ENCODE results near the gene IL22RA1. TPM values are rescaled to one million over a fixed set of nuclear protein-coding genes. Genes with fewer than 3 reads are reported as not detected.

The IL22RA1 gene
- total RNA-seq, 1 donor: not detected

DNA sequence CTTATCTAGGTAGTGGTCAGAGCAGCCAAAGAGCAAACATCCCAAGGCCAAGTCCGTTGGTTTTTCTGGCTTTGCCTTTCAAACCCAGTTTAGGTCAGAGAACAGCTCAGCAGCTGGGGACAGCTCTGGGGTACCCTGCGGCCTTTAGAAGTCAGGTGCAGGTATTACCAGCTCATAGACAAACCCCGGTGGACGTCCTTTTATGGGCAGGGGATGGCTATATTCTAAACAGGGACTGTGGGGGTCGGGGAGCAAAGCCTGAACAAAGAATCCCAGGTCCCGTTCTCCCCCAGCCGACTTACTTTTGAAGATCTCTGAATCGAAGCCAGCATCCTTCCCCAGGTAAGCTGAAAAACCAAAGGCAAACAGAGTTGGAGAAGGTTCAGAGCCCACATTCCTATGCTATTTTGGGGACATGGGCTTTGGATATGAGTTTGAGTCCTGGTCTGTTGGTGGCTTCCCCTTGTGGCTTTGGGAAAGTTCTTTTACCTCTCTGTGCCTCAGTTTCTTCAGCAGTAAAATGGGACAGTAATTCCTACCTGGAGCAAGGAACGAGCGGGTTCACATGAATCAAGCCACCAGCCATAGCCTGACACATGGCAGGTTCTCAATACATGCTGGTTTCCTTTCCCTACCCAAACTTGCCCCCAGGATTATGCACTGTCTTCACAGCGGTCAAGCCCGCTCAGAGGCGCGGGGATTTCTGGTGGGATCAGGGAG, 47.6 kb downstream of the IL22RA1 start:
- no peak overlapping the region for H3K4me3 ChIP-seq (ENCODE audit: low read length)
- H3K9me3 ChIP-seq (ENCODE audit: low read depth, low read length): no peaks in the 10 kb centered on the region
- no peaks in the 10 kb centered on the region for H3K4me1 ChIP-seq (ENCODE audit: insufficient read depth, low read length)
- H3K27me3 ChIP-seq (ENCODE audit: insufficient read depth, low read length): no peaks in the 10 kb centered on the region

DNA sequence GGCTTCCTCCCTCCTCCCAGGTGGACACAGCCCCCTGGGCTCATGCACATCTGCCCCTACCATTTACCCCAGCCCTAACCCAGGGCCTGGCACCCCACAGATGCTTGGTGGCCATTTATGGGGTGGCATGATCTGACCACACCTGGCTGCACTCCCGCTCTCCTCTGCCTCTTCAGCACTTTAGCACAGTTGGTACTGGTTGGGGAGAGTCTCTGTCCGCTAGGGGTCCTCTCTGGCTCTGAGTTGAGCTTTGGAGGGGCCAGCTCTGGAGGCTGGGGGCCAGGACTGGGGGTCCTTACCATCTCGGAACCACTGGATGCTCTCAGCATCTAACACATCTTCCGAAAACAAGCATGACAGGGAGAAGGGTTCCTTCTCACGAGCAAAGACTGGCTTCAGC, 48.4 kb downstream of the IL22RA1 start:
- H3K9me3 ChIP-seq (ENCODE audit: low read depth, low read length): no peaks in the 10 kb centered on the region
- H3K4me3 ChIP-seq (ENCODE audit: low read length): no peak overlapping the region
- H3K4me1 ChIP-seq (ENCODE audit: insufficient read depth, low read length): no peaks in the 10 kb centered on the region
- H3K27me3 ChIP-seq (ENCODE audit: insufficient read depth, low read length): no peaks in the 10 kb centered on the region

DNA sequence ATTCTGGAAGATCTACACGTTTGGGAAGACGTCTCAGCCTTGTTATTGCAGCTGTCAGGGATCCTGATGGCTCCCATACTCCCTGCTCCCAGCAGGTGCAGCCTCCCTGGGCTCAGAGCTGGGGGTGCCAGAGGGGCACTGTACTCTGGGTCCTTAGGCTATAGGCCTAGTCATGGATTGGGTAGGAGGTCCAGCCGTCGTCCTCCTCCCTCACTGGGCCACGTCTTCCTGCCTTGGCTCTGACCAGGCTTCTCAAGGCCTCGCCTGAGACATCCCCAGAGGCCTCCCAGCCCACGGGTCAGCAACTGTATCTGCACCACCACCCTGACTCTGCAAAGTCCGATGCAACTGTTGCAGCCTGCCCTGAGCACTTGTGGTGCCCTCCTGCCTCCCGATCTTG, 49.2 kb downstream of the IL22RA1 start:
- no peaks in the 10 kb centered on the region for H3K9me3 ChIP-seq (ENCODE audit: low read depth, low read length)

DNA sequence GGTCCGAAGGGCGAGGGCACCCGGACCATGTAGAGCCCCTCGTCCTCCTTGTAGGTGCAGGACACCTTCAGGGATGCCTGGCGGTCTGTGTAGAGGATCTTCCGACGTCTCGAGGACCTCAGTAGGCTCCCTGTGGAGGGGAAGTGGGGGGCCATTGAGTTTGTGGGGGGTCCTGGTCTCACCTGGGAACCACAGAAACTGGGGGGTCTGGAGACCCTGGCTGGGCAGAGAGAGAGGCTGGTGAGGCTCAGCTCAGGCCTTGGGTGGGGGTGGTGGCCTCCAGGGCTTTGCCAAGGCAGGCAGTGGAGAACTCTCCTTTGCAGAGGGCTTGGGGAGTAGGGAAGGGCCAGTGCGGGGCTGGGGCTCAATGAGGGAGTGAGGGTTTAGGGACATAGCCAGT, 50.0 kb downstream of the IL22RA1 start:
- H3K4me1 ChIP-seq (ENCODE audit: insufficient read depth, low read length): no peaks in the 10 kb centered on the region
- H3K9me3 ChIP-seq (ENCODE audit: low read depth, low read length): no peaks in the 10 kb centered on the region
- no peaks in the 10 kb centered on the region for H3K27me3 ChIP-seq (ENCODE audit: insufficient read depth, low read length)
- no peak overlapping the region for H3K4me3 ChIP-seq (ENCODE audit: low read length)

More for the DNA sequence above, 49.2 kb downstream of the IL22RA1 start:
- Histone ChIP-seq H3K27me3 (ENCODE audit: insufficient read depth, low read length) (no peaks in the 10 kb centered on the region), H3K4me3 (ENCODE audit: low read length) (no peak overlapping the region), H3K4me1 (ENCODE audit: insufficient read depth, low read length) (no peaks in the 10 kb centered on the region)

DNA sequence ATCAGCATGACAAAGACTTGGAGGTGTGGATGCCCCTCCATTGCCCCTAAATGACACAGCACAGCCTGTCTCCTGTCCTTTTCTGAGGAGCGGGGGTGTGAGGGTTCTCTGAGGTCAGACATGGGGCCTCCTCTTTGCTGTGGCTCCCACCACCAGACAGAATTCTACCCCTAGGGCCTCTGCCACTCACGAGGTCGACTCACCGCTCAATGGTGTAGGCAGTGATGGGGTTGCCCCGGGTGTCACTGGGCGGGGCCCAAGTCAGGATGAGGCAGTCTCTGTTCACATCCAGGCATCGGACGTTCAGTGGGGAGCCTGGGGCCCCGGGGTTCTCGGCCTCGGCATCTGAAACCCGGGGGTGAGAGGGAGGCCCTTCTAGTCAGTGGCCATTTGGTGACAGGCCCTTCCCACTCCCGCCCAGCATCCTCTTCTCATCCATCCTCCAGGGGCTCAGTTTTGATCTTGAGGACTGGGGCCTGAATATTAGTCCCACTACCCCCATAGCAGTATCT, 50.9 kb downstream of the IL22RA1 start:
- Histone ChIP-seq H3K4me1 (ENCODE audit: insufficient read depth, low read length) (no peaks in the 10 kb centered on the region), H3K4me3 (ENCODE audit: low read length) (no peak overlapping the region), H3K27me3 (ENCODE audit: insufficient read depth, low read length) (no peaks in the 10 kb centered on the region), H3K9me3 (ENCODE audit: low read depth, low read length) (no peaks in the 10 kb centered on the region)

DNA sequence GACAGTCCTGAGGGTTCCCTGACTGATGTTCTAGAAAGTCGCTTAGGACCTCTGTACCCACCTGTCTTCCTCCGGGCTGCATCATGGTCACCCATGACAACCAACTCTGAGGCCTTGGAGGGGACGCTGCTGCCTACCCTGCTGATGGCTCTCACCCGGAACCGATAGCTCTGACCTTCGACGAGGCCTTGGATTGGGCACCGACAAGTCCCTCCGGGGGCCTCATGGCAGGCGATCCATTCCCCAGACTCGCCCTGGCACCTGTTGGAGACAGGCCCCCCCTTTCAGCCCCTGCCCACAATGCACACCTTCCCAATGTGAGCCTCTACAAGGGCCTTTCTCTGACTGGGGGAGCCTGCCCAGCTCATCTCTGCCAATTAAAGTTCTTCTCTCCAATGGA, 52.2 kb downstream of the IL22RA1 start:
- H3K4me3 ChIP-seq (ENCODE audit: low read length): no peak overlapping the region
- H3K27me3 ChIP-seq (ENCODE audit: insufficient read depth, low read length): no peaks in the 10 kb centered on the region
- no peaks in the 10 kb centered on the region for H3K4me1 ChIP-seq (ENCODE audit: insufficient read depth, low read length)
- H3K9me3 ChIP-seq (ENCODE audit: low read depth, low read length): no peaks in the 10 kb centered on the region

DNA sequence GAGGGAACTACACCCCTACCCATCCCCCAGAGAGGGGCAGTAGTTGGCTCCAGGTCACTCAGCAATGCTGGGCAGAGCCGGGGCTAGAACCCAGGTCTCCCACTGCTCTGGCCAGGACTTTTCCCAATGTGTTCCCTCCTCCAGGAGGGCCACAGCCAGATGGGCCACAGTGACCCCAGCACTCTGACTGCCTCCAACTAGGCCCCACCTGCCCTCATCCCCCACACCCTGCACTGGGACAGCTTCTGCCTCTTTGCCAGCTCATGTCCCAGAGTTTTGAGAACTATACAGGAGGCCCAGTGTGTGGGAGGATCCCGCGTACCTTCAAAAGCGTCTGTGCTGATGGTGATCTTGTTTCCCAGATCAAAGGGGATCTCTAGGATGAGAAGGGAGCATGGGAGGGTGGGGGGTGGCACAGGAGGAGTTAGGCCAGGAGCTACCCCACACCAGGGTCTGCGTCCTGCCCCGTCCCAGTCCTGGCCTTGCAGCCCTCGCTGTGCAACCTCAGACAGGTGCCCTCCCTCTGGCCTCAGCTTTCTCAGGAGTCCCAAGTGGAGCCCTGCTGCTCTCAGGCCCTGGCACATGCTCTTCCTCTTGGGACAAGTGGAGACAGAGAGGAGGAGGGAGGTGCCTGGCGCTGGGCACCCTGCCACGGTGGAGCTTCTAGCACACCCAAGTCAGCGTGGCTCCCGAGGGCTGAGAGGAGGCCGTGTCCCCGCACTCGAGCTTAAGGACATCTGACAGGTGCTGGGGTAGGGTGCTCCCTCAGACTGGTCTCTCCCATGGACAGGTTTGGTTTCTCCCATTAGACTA, 53.0 kb downstream of the IL22RA1 start:
- no peaks in the 10 kb centered on the region for H3K9me3 ChIP-seq (ENCODE audit: low read depth, low read length)
- H3K4me1 ChIP-seq (ENCODE audit: insufficient read depth, low read length): no peaks in the 10 kb centered on the region
- H3K27me3 ChIP-seq (ENCODE audit: insufficient read depth, low read length): no peaks in the 10 kb centered on the region
- no peak overlapping the region for H3K4me3 ChIP-seq (ENCODE audit: low read length)

DNA sequence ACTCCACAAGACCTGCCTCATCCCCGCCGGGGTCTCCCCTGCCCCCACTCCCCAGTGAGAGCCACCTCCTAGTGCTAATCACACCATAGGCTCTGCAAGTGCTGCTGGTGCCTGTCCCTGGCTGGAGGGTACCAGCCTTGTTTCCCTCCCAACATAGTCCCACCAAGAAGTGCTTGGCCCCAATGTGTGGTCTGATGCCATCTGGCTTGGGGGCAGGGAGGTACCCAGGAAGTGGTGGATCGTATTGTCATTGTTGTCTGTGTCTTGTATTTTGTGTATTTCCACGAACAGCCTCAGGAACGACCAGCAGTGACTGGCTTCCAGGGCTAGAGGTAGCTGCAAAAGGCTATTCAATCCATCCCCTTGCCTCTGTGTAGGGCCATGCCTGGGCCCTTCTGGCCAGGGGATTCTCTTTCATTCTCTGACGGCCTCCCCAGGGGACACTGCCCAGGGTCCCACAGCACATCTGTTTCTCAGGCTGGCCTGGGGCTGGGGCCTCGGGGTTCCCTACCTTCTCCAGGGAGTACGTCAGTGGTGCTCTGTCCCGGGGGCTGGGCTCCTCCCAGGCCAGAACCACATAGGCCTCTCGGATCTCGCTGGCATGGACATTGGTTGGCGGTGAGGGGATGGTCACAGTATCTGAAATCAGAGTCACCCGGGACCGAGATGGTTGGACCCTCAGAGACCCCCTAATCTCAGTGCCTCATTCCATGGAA, 53.8 kb downstream of the IL22RA1 start:
- no peaks in the 10 kb centered on the region for H3K4me1 ChIP-seq (ENCODE audit: insufficient read depth, low read length)
- no peak overlapping the region for H3K4me3 ChIP-seq (ENCODE audit: low read length)
- no peaks in the 10 kb centered on the region for H3K9me3 ChIP-seq (ENCODE audit: low read depth, low read length)
- no peaks in the 10 kb centered on the region for H3K27me3 ChIP-seq (ENCODE audit: insufficient read depth, low read length)

DNA sequence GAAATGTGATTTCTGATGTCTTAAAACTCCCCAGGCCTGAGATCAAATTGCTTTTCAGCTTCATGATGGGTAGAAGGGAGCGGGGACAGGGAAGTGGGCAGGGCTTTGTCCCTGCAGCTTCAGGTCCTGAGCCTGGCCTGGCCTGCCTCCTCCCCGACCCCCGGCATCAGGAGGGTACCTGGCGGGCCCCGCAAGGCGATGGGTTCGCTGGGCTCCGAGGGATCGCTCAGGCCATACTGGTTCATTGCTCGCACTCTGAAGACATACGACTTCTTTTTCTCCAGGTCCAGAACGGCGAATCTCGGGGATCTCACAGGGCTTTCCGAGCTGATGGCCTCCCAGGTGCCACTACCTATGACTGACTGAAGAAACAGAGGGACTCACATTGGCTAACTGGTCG, 56.5 kb downstream of the IL22RA1 start:
- Histone ChIP-seq H3K4me3 (ENCODE audit: low read length) (no peak overlapping the region), H3K9me3 (ENCODE audit: low read depth, low read length) (no peaks in the 10 kb centered on the region), H3K4me1 (ENCODE audit: insufficient read depth, low read length) (no peaks in the 10 kb centered on the region), H3K27me3 (ENCODE audit: insufficient read depth, low read length) (no peaks in the 10 kb centered on the region)

DNA sequence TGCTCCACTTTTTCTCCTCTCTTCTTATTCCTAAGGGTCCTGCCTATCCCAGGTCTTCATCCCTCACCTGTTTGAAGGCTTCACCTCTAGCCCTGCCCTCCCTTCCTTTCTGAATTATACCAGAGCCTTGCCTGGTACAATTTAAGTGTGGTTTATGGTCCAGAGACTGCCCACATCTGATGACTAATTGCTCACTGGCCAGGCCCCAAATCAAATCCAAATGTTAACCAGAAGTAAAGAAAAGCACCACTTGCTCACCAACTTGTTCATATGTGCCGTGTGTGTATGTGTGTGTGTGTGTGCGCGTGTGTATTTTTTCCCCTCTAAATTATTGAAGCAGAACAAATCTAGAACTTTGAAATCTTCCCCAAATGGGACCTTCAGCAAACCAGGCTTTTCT, 57.4 kb downstream of the IL22RA1 start:
- Histone ChIP-seq H3K4me3 (ENCODE audit: low read length) (no peak overlapping the region), H3K27me3 (ENCODE audit: insufficient read depth, low read length) (no peaks in the 10 kb centered on the region), H3K9me3 (ENCODE audit: low read depth, low read length) (no peaks in the 10 kb centered on the region), H3K4me1 (ENCODE audit: insufficient read depth, low read length) (no peaks in the 10 kb centered on the region)

DNA sequence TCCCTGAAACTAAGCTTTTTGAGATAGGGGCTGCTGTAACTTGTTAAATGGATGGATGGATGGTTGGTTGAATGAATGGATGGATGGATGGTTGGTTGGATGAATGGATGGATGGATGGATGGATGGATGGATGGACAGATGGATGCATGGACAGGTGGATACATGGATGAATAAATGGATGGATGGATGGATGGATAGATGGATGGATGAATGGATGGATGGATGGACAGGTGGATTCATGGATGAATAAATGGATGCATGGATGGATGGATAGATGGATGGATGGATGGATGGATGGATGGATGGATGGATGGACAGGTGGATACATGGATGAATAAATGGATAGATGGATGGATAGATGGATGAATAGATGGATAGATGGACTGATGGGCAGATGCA, 57.9 kb downstream of the IL22RA1 start:
- Histone ChIP-seq H3K27me3 (ENCODE audit: insufficient read depth, low read length) (no peaks in the 10 kb centered on the region), H3K4me1 (ENCODE audit: insufficient read depth, low read length) (no peaks in the 10 kb centered on the region), H3K9me3 (ENCODE audit: low read depth, low read length) (no peaks in the 10 kb centered on the region), H3K4me3 (ENCODE audit: low read length) (no peak overlapping the region)

DNA sequence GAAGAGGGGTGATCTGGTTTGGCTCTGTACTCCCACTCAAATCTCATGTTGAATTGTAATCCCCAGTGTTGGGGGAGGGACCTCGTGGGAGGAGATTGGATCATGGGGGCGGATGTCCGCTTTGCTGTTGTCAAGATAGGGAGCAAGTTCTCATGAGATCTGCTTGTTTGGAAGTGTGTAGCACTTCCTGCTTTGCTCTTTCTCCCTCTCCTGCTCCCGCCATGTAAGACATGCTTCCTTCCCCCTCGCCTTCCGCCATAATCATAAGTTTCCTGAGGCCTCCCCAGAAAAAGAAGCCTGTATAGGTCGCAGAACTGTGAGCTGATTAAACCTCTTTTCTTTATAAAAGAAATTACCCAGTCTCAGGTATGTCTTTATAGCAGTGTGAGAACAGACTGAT, 58.9 kb downstream of the IL22RA1 start:
- Histone ChIP-seq H3K4me1 (ENCODE audit: insufficient read depth, low read length) (no peaks in the 10 kb centered on the region), H3K4me3 (ENCODE audit: low read length) (no peak overlapping the region), H3K27me3 (ENCODE audit: insufficient read depth, low read length) (no peaks in the 10 kb centered on the region)

DNA sequence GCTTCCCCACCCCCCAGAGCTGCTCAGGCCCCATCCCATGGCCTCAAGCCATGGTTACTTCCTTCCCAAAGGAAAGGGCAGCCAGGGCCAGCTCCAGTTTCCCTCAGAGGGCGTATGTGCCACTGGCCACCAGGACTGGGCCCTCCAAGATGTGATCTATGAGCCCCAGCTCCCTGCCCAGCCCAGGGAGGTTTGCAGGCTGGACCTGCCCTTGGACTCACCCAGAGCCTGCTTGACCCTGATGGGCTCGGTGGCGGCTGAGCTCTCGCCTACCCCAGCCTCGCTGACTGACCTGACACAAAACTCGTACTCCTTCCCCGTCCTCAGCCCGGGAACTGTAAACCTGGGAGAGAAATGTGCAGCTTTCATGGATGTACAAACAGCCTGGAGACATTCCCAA, 60.6 kb downstream of the IL22RA1 start:
- no peaks in the 10 kb centered on the region for H3K9me3 ChIP-seq (ENCODE audit: low read depth, low read length)
- no peaks in the 10 kb centered on the region for H3K4me1 ChIP-seq (ENCODE audit: insufficient read depth, low read length)
- H3K4me3 ChIP-seq (ENCODE audit: low read length): no peak overlapping the region
- H3K27me3 ChIP-seq (ENCODE audit: insufficient read depth, low read length): no peaks in the 10 kb centered on the region

More for the DNA sequence above, 58.9 kb downstream of the IL22RA1 start:
- no peaks in the 10 kb centered on the region for H3K9me3 ChIP-seq (ENCODE audit: low read depth, low read length)

DNA sequence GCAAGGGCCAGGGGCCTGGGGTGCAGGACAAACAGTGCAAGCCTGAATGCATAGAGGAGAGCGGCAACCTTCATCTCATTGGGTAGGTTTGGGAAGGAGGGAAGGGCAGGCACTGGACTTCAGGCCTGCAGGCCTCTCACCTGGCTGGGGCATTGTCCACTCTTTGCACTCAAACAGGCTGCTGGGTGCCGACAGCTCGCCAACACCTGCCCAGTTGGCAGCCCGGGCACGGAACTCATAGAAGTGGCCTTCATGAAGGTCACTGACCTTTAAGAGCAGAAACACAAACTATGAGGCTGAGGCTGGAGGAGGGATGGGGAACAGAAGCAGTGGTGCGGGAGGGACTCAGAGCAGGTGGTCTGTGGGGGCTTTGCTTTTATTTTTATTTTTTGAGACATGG, 61.8 kb downstream of the IL22RA1 start:
- H3K27me3 ChIP-seq (ENCODE audit: insufficient read depth, low read length): no peaks in the 10 kb centered on the region
- H3K9me3 ChIP-seq (ENCODE audit: low read depth, low read length): no peaks in the 10 kb centered on the region
- H3K4me3 ChIP-seq (ENCODE audit: low read length): no peak overlapping the region
- H3K4me1 ChIP-seq (ENCODE audit: insufficient read depth, low read length): no peaks in the 10 kb centered on the region

DNA sequence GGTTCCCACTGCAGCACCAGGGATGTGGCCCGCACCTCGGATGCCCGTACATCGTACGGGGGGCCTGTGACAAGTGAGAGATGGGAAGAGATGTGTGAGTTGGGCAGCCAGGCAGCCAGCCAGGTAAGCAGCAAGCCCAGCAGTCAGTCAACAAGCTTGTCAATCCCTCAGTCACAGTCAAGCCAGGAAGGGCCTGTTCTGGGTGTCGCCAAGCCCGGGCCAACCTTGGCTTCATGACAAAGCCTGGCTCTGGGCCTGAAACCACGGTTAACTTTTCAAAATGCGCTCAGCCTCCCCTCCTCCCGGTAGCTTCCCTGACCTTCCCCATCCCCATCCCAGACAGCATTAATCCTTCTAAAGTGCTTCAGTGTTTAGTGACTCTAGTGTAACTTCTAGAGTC, 62.8 kb downstream of the IL22RA1 start:
- H3K27me3 ChIP-seq (ENCODE audit: insufficient read depth, low read length): no peaks in the 10 kb centered on the region
- H3K4me1 ChIP-seq (ENCODE audit: insufficient read depth, low read length): no peaks in the 10 kb centered on the region

More for the DNA sequence above, 62.8 kb downstream of the IL22RA1 start:
- H3K4me3 ChIP-seq (ENCODE audit: low read length): no peak overlapping the region
- no peaks in the 10 kb centered on the region for H3K9me3 ChIP-seq (ENCODE audit: low read depth, low read length)

Data from mononuclear cell (primary cell).